Panc1 (cell line): ENCODE measurements around the gene RB1. TPM values are rescaled to one million over a fixed set of nuclear protein-coding genes. Genes with fewer than 3 reads are reported as not detected.

Source experiments
- ATAC-seq: fragments of 200-7000 bp; cut with Tn5 transposase; 2 replicates; pipeline ENCODE4 v1.9.1; 2020; ENCODE audit warnings: mild to moderate bottlenecking, moderate library complexity
- BruUV-seq: library from RNA; stranded (reverse); fragments of 400-500 nt; replicated peaks from 2 replicates; lab custom pipeline; 2021; lab: Mats Ljungman, UMichigan
- CTCF ChIA-PET: fragments of 300-600 bp; sonication (Branson Sonifier 250); formaldehyde crosslinking; loops from one replicate; lab custom pipeline; 2022; ENCODE audit warnings: antibody characterized with exemption; lab: Charles Lee
- POLR2A ChIA-PET: fragments of 300-600 bp; sonication (Branson Sonifier 250); formaldehyde crosslinking; loops from one replicate; lab custom pipeline; 2022; ENCODE audit warnings: antibody characterized with exemption; lab: Charles Lee
- DNase-seq: peaks from one replicate; pipeline ENCODE4 v3.0.0-alpha.2; 2010; ENCODE audit warnings: low read depth, low spot score
- H3K27ac ChIP-seq: 2 replicates; pipeline ENCODE4 v1.5.1; 2011; ENCODE audit warnings: mild to moderate bottlenecking, low read length, inconsistent platforms
- H3K27me3 ChIP-seq: fragments of 200-500 bp; sonication (Bioruptor generic); 2 replicates; pipeline ENCODE4 v1.6.0; 2014; ENCODE audit warnings: low read length, inconsistent platforms; ENCODE audit not compliant: control insufficient read depth, insufficient read depth
- H3K36me3 ChIP-seq: fragments of 200-500 bp; sonication (Bioruptor generic); 2 replicates; pipeline ENCODE4 v1.5.1; 2014; ENCODE audit warnings: inconsistent platforms, mild to moderate bottlenecking, low read length, moderate library complexity; ENCODE audit not compliant: control insufficient read depth, insufficient read depth
- H3K4me1 ChIP-seq: 2 replicates; pipeline ENCODE4 v1.5.1; 2011; ENCODE audit warnings: inconsistent platforms, mild to moderate bottlenecking, low read length, moderate library complexity; ENCODE audit not compliant: control insufficient read depth, insufficient read depth
- H3K4me3 ChIP-seq, 2 experiments: 2 replicates each; pipeline ENCODE4 v1.5.1; 2011 to 2012; ENCODE audit warnings: low read depth in 2 of 2, low read length in 2 of 2, mild to moderate bottlenecking in 2 of 2, inconsistent platforms in 1 of 2, moderate library complexity in 1 of 2
- H3K9me3 ChIP-seq: fragments of 200-500 bp; sonication (Bioruptor generic); 2 replicates; pipeline ENCODE4 v1.5.1; 2014; ENCODE audit warnings: low read depth, mild to moderate bottlenecking, inconsistent platforms, low read length, moderate library complexity; ENCODE audit not compliant: control insufficient read depth, insufficient read depth
- POLR2AphosphoS5 ChIP-seq: IDR thresholded peaks from 2 replicates; pipeline ENCODE4 v1.6.1; 2012; ENCODE audit warnings: mild to moderate bottlenecking, low read depth, low read length, moderate library complexity
- REST ChIP-seq, 2 experiments: IDR thresholded peaks; 2 replicates each; pipeline ENCODE4 v1.6.1; 2011 to 2012; ENCODE audit warnings: low read depth in 2 of 2, control low read depth in 1 of 2, low read length in 1 of 2, mild to moderate bottlenecking in 1 of 2, moderate library complexity in 1 of 2; ENCODE audit not compliant: insufficient read depth in 1 of 2
- SIN3A ChIP-seq: IDR thresholded peaks from 2 replicates; pipeline ENCODE4 v1.6.1; 2012; ENCODE audit warnings: low read depth, mild to moderate bottlenecking, low read length, moderate library complexity, borderline replicate concordance; ENCODE audit not compliant: insufficient read depth
- TCF7L2 ChIP-seq: IDR thresholded peaks from 2 replicates; pipeline ENCODE4 v1.6.1; 2011; ENCODE audit warnings: mild to moderate bottlenecking, low read depth, low read length, inconsistent platforms
- in situ Hi-C: cut with HindIII; loops from 2 replicates; pipeline ENCODE4 v1.10.0; 2016; ENCODE audit warnings: low sequenced_read_pairs, low pct_unique_long_range_greater_than_20kb
- intact Hi-C: fragments of 100-400 bp; cut with micrococcal nuclease; formaldehyde crosslinking; loops from one replicate; pipeline ENCODE4 v1.10.0; 2022; ENCODE audit not compliant: unreplicated experiment
- total RNA-seq: library from RNA; stranded (reverse); gene quantifications from one replicate; pipeline ENCODE4 v1.2.1, GENCODE V29; 2021; ENCODE audit not compliant: unreplicated experiment
- TF ChIP-seq, protein P1 (sequence below): fragments of 450-650 bp; IDR thresholded peaks from 2 replicates; pipeline ENCODE4 v1.5.1; 2017; ENCODE audit warnings: mild to moderate bottlenecking

Gene RB1
- total RNA-seq, 1 experiment from 2014 or later = 36.0 TPM

GRCh38 chr13:48292650-48293049 lies 10.9 kb upstream of the RB1 start:
- DNase-seq = no peak
- ChIA-PET CTCF (no interaction called here), POLR2A (no interaction called here)
- Histone ChIP-seq H3K27me3 (no peaks in the 10 kb centered on the region), H3K4me1 (no peaks in the 10 kb centered on the region), H3K9me3 (no peaks in the 10 kb centered on the region), H3K4me3 (no peak overlapping the region), H3K27ac (no peak overlapping the region), H3K36me3 (no peaks in the 10 kb centered on the region)
- in situ Hi-C loops (no loop called here), intact Hi-C loops (no loop called here)
- BruUV-seq = no TSS peak
- TF ChIP-seq REST (IDR thresholded peaks at IDR 0.05; ENCODE audit: insufficient read depth in 1 of 2, low read depth in 2 of 2, low read length in 1 of 2) = no peak
- TF ChIP-seq, protein P1, sequence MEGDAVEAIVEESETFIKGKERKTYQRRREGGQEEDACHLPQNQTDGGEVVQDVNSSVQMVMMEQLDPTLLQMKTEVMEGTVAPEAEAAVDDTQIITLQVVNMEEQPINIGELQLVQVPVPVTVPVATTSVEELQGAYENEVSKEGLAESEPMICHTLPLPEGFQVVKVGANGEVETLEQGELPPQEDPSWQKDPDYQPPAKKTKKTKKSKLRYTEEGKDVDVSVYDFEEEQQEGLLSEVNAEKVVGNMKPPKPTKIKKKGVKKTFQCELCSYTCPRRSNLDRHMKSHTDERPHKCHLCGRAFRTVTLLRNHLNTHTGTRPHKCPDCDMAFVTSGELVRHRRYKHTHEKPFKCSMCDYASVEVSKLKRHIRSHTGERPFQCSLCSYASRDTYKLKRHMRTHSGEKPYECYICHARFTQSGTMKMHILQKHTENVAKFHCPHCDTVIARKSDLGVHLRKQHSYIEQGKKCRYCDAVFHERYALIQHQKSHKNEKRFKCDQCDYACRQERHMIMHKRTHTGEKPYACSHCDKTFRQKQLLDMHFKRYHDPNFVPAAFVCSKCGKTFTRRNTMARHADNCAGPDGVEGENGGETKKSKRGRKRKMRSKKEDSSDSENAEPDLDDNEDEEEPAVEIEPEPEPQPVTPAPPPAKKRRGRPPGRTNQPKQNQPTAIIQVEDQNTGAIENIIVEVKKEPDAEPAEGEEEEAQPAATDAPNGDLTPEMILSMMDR = no peak
- TF ChIP-seq SIN3A = no peak
- no peak for TF ChIP-seq POLR2AphosphoS5
- no peak for TF ChIP-seq TCF7L2
- no peak for ATAC-seq

- intact Hi-C loops = no loop called here
- Histone ChIP-seq H3K4me1 (no peaks in the 10 kb centered on the region), H3K36me3 (no peaks in the 10 kb centered on the region), H3K4me3 (no peak overlapping the region), H3K27ac (no peak overlapping the region), H3K9me3 (no peaks in the 10 kb centered on the region), H3K27me3 (no peaks in the 10 kb centered on the region)
- ChIA-PET CTCF (no interaction called here), POLR2A (no interaction called here)
- no TSS peak for BruUV-seq
- no peak for DNase-seq
- in situ Hi-C loops = no loop called here
- TF ChIP-seq, protein P1 = no peak
- TF ChIP-seq TCF7L2 (no peak), POLR2AphosphoS5 (no peak), REST (IDR thresholded peaks at IDR 0.05; ENCODE audit: insufficient read depth in 1 of 2, low read depth in 2 of 2, low read length in 1 of 2) (no peak), SIN3A (no peak)
- ATAC-seq = no peak
These were observed 8.9 kb upstream of the RB1 start for GRCh38 chr13:48294653-48295052.
